ENCODE data around the gene TMEM156.
"Not testable (repeated sequence)": the region's sequence is repeated elsewhere in the genome, so short reads cannot be mapped to it uniquely, and the experiment has no call there.

- TF ChIP-seq CTCF (IDR thresholded peaks at IDR 0.05 in 8 of 11, conservative IDR thresholded peaks at IDR 0.05 in 3 of 11); POLR2AphosphoS5 (IDR thresholded peaks at IDR 0.05): not testable (repeated sequence)
These were observed 73.0 kb downstream of the TMEM156 start for GRCh38 chr4:38959248-38959647.

Measured in spleen (tissue), 7 donors.